ENCODE data around the gene SMAD3.

- peak; percentile 44 for TF ChIP-seq CTCF (conservative IDR thresholded peaks at IDR 0.05; ENCODE audit: low read depth, low read length)
- peak; percentile 20; the same call in 1 of the 2 replicates for TF ChIP-seq CEBPB (IDR thresholded peaks at IDR 0.05; ENCODE audit: low read depth, low read length)
- peak; percentile 54; the same call in 1 of the 2 replicates for TF ChIP-seq POLR2A (IDR thresholded peaks at IDR 0.05; ENCODE audit: low read depth, low read length)
- TF ChIP-seq RFX5 (IDR thresholded peaks at IDR 0.05; ENCODE audit: low read depth, low read length), result no peak
- no peak for TF ChIP-seq MAFK (IDR thresholded peaks at IDR 0.05; ENCODE audit: low read depth, low read length)
Observed at GRCh38 chr15:67135494-67135893, 70.1 kb downstream of the SMAD3 start.
